Stomach (tissue), 4 donors: ENCODE data around the gene MAGEA6.
"Not testable (repeated sequence)": the region's sequence is repeated elsewhere in the genome, so short reads cannot be mapped to it uniquely, and the experiment has no call there.

ENCODE experiments used
- EP300 ChIP-seq: sonication (generic); formaldehyde crosslinking; IDR thresholded peaks from one replicate; pipeline ENCODE4 v1.6.1; 2017; ENCODE audit warnings: antibody characterized with exemption
- POLR2A ChIP-seq, 4 donors: fragments of 450-650 bp; IDR thresholded peaks; one replicate each; pipeline ENCODE4 v1.6.1; 2016; ENCODE audit warnings: antibody characterized with exemption in 4 of 4, control low read depth in 2 of 4, mild to moderate bottlenecking in 1 of 4, moderate library complexity in 1 of 4
- POLR2AphosphoS5 ChIP-seq, 3 donors: sonication (generic); formaldehyde crosslinking; IDR thresholded peaks; one replicate each; pipeline ENCODE4 v1.6.1; 2016; ENCODE audit warnings: antibody characterized with exemption in 3 of 3
- TF ChIP-seq, protein P1 (sequence below), 7 experiments: fragments of 450-650 bp in 4 of 7; fragments of 200-600 bp in 3 of 7; sonication (generic) in 3 of 7; IDR thresholded peaks; one replicate each; pipeline ENCODE4 v1.5.1; 2016 to 2019; ENCODE audit warnings: antibody characterized with exemption in 7 of 7, control low read depth in 2 of 7, mild to moderate bottlenecking in 1 of 7

DNA sequence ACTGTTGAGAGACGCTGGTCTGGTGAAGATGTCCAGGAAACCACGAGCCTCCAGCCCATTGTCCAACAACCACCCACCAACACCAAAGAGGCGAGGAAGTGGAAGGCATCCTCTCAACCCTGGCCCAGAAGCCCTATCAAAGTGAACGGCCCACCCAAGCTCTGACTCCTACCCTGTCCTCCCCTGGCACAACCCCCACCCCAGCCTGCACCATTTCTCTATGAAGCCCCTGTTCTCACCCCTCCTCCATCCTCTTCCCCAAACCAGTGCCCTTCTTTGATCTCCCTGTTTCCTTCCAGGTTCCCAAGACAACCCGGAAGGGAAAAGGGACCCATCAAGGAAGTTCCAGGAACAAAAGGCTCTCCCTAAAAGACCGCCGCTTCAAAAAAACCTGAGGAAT, 9.9 kb downstream of the MAGEA6 start:
- TF ChIP-seq, protein P1, sequence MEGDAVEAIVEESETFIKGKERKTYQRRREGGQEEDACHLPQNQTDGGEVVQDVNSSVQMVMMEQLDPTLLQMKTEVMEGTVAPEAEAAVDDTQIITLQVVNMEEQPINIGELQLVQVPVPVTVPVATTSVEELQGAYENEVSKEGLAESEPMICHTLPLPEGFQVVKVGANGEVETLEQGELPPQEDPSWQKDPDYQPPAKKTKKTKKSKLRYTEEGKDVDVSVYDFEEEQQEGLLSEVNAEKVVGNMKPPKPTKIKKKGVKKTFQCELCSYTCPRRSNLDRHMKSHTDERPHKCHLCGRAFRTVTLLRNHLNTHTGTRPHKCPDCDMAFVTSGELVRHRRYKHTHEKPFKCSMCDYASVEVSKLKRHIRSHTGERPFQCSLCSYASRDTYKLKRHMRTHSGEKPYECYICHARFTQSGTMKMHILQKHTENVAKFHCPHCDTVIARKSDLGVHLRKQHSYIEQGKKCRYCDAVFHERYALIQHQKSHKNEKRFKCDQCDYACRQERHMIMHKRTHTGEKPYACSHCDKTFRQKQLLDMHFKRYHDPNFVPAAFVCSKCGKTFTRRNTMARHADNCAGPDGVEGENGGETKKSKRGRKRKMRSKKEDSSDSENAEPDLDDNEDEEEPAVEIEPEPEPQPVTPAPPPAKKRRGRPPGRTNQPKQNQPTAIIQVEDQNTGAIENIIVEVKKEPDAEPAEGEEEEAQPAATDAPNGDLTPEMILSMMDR (IDR thresholded peaks at IDR 0.05): not testable (repeated sequence)
- not testable (repeated sequence) for TF ChIP-seq POLR2A (IDR thresholded peaks at IDR 0.05); POLR2AphosphoS5 (IDR thresholded peaks at IDR 0.05); EP300
